GM23338 (cell line): ENCODE data around the gene ACAP1. TPM values are rescaled to one million over a fixed set of nuclear protein-coding genes. Genes with fewer than 3 reads are reported as not detected.

Experiments used
- ATAC-seq: fragments of 200-7000 bp; cut with Tn5 transposase; 3 replicates; pipeline ENCODE4 v1.9.1; 2020
- DNase-seq: peaks from one replicate; pipeline ENCODE4 v3.0.0-alpha.2; 2015; ENCODE audit warnings: low spot score
- H2AFZ ChIP-seq: fragments of 200-600 bp; sonication (generic); 2 replicates; pipeline ENCODE4 v1.8.0; 2016; ENCODE audit warnings: antibody characterized with exemption, mild to moderate bottlenecking, moderate library complexity
- H3F3A ChIP-seq: fragments of 200-600 bp; sonication (generic); replicated peaks from 2 replicates; pipeline ENCODE4 v1.8.0; 2017; ENCODE audit warnings: antibody characterized with exemption, mixed run types, low read depth
- H3K27ac ChIP-seq: fragments of 200-600 bp; sonication (generic); 2 replicates; pipeline ENCODE4 v1.6.1; 2016; ENCODE audit warnings: low read depth
- H3K27me3 ChIP-seq: fragments of 200-600 bp; sonication (generic); 2 replicates; pipeline ENCODE4 v1.8.0; 2016; ENCODE audit warnings: mild to moderate bottlenecking, mixed run types, moderate library complexity; ENCODE audit not compliant: insufficient read depth
- H3K36me3 ChIP-seq: fragments of 200-600 bp; sonication (generic); 2 replicates; pipeline ENCODE4 v1.8.0; 2016; ENCODE audit warnings: mild to moderate bottlenecking; ENCODE audit not compliant: insufficient read depth
- H3K4me1 ChIP-seq: fragments of 200-600 bp; sonication (generic); 2 replicates; pipeline ENCODE4 v1.8.0; 2016; ENCODE audit warnings: mild to moderate bottlenecking, moderate library complexity; ENCODE audit not compliant: insufficient read depth
- H3K4me2 ChIP-seq: fragments of 200-600 bp; sonication (generic); 2 replicates; pipeline ENCODE4 v1.7.1; 2017; ENCODE audit warnings: mixed run types
- H3K4me3 ChIP-seq: fragments of 200-600 bp; sonication (generic); 2 replicates; pipeline ENCODE4 v1.6.1; 2016; ENCODE audit warnings: mixed run types
- H3K79me2 ChIP-seq: fragments of 200-600 bp; sonication (generic); replicated peaks from 2 replicates; pipeline ENCODE4 v1.8.0; 2017; ENCODE audit warnings: mild to moderate bottlenecking; ENCODE audit not compliant: insufficient read depth
- H3K9me2 ChIP-seq: fragments of 200-600 bp; sonication (generic); 2 replicates; pipeline ENCODE4 v1.8.0; 2017; ENCODE audit not compliant: insufficient read depth
- H4K20me1 ChIP-seq: fragments of 200-600 bp; sonication (generic); replicated peaks from 2 replicates; pipeline ENCODE4 v1.8.0; 2017; ENCODE audit warnings: mild to moderate bottlenecking; ENCODE audit not compliant: insufficient read depth
- H3K27ac Mint-ChIP-seq: 2 replicates; pipeline ENCODE4 v1.8.0; 2020; ENCODE audit warnings: inconsistent platforms, mild to moderate bottlenecking, moderate library complexity, mixed read lengths
- H3K27me3 Mint-ChIP-seq: 3 replicates; pipeline ENCODE4 v1.8.0; 2022; ENCODE audit warnings: low read depth, mild to moderate bottlenecking, moderate library complexity, mixed read lengths, inconsistent platforms; ENCODE audit not compliant: insufficient read depth, poor library complexity
- H3K36me3 Mint-ChIP-seq: 3 replicates; pipeline ENCODE4 v1.8.0; 2021; ENCODE audit warnings: low read depth, mild to moderate bottlenecking, inconsistent platforms, moderate library complexity, mixed read lengths
- H3K4me1 Mint-ChIP-seq: 3 replicates; pipeline ENCODE4 v1.8.0; 2020; ENCODE audit warnings: mild to moderate bottlenecking, inconsistent platforms, mixed read lengths
- H3K4me3 Mint-ChIP-seq: 3 replicates; pipeline ENCODE4 v1.8.0; 2021; ENCODE audit warnings: moderate library complexity, mild to moderate bottlenecking, inconsistent platforms, mixed read lengths
- H3K9me3 Mint-ChIP-seq: 3 replicates; pipeline ENCODE4 v1.8.0; 2020; ENCODE audit warnings: moderate library complexity, mild to moderate bottlenecking, inconsistent platforms, mixed read lengths
- CREB1 ChIP-seq: fragments of 250-450 bp; sonication (Bioruptor Pico); IDR thresholded peaks from 2 replicates; pipeline ENCODE4 v1.5.0; 2020; ENCODE audit warnings: low read depth, mild to moderate bottlenecking, moderate library complexity
- EZH2 ChIP-seq: fragments of 200-600 bp; sonication (generic); IDR thresholded peaks from one replicate; pipeline ENCODE4 v1.8.0; 2017; ENCODE audit warnings: antibody characterized with exemption, mild to moderate bottlenecking, low read depth; ENCODE audit not compliant: unreplicated experiment
- EZH2phosphoT487 ChIP-seq: fragments of 200-600 bp; sonication (generic); IDR thresholded peaks from one replicate; pipeline ENCODE4 v1.8.1; 2018; ENCODE audit warnings: antibody characterized with exemption; ENCODE audit not compliant: unreplicated experiment
- JUNB ChIP-seq: IDR thresholded peaks from one replicate; pipeline ENCODE4 v1.6.1; 2016; ENCODE audit warnings: antibody characterized with exemption; ENCODE audit not compliant: unreplicated experiment
- NANOG ChIP-seq: IDR thresholded peaks from 2 replicates; pipeline ENCODE4 v1.6.1; 2016; ENCODE audit warnings: antibody characterized with exemption, borderline replicate concordance
- POLR2AphosphoS5 ChIP-seq: IDR thresholded peaks from 2 replicates; pipeline ENCODE4 v1.6.1; 2016; ENCODE audit warnings: antibody characterized with exemption, low read depth
- STAT1 ChIP-seq: IDR thresholded peaks from one replicate; pipeline ENCODE4 v1.6.1; 2016; ENCODE audit warnings: antibody characterized with exemption; ENCODE audit not compliant: unreplicated experiment
- ZNF114 ChIP-seq: fragments of 250-450 bp; sonication (Bioruptor Pico); IDR thresholded peaks from 2 replicates; pipeline ENCODE4 v1.5.0; 2020; ENCODE audit warnings: mild to moderate bottlenecking, moderate library complexity
- ZNF331 ChIP-seq: fragments of 250-450 bp; sonication (Bioruptor Pico); IDR thresholded peaks from 2 replicates; pipeline ENCODE4 v1.5.0; 2020; ENCODE audit warnings: low read depth, mild to moderate bottlenecking, moderate library complexity
- polyA plus RNA-seq: library from polyadenylated mRNA; unstranded; fragments of >200 nt; fragmentation: Nextera tagmentation; extraction: Ambion mirVana; gene quantifications from 2 replicates; pipeline ENCODE4 v1.2.1, GENCODE V29; 2016
- total RNA-seq: library from RNA; depleted of rRNA; stranded (reverse); fragments of >200 nt; shearing (Covaris generic); gene quantifications from 2 replicates; pipeline ENCODE4 v1.2.3, GENCODE V29; 2014
- TF ChIP-seq, protein P1 (sequence below): IDR thresholded peaks from 2 replicates; pipeline ENCODE4 v1.6.1; 2016; ENCODE audit warnings: antibody characterized with exemption
- TF ChIP-seq, protein P2 (sequence below): IDR thresholded peaks from one replicate; pipeline ENCODE4 v1.6.1; 2018; ENCODE audit warnings: antibody characterized with exemption; ENCODE audit not compliant: unreplicated experiment
- TF ChIP-seq, protein P3 (sequence below): fragments of 250-450 bp; sonication (Bioruptor Pico); IDR thresholded peaks from 2 replicates; pipeline ENCODE4 v1.5.0; 2020; ENCODE audit warnings: mild to moderate bottlenecking, moderate library complexity
- TF ChIP-seq, protein P4 (sequence below), 2 experiments: fragments of 200-600 bp in 1 of 2; sonication (generic) in 1 of 2; conservative IDR thresholded peaks; 2 replicates each; pipeline versions ENCODE4 v1.5.1 to v1.6.1; 2016 to 2017; ENCODE audit warnings: antibody characterized with exemption in 2 of 2, low read depth in 2 of 2, mild to moderate bottlenecking in 2 of 2, moderate library complexity in 1 of 2

The ACAP1 gene
- total and polyA plus RNA-seq, 2 experiments from 2014 or later = 30.7 to 40.1 TPM

DNA sequence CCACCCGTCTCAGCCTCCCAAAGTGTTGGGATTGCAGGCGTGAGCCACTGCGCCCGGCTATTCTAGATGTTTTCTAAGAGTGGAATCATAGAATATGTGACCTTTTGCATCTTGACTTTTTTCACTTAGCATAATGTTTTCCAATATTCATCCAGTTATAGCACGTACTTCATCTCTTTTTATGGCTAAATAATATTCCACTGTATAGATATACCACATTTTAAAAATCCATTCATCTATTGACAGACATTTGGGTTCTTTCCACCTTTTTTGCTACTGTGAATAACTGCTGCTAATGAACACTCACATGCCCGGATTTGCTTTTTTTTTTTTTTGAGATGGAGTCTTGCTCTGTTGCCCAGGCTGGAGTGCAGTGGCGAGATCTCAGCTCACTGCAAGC is 32.1 kb upstream of the ACAP1 start:
- no peak overlapping the region; the same call in 2 of the 3 replicates for H3K4me3 Mint-ChIP-seq
- no peak overlapping the region for H3K27ac Mint-ChIP-seq
- H3K27me3 Mint-ChIP-seq = peaks cover 23% of the 10 kb centered on the region

More for the DNA sequence above, 32.1 kb upstream of the ACAP1 start:
- ATAC-seq (no peak), DNase-seq (no peak)
- TF ChIP-seq, protein P1, sequence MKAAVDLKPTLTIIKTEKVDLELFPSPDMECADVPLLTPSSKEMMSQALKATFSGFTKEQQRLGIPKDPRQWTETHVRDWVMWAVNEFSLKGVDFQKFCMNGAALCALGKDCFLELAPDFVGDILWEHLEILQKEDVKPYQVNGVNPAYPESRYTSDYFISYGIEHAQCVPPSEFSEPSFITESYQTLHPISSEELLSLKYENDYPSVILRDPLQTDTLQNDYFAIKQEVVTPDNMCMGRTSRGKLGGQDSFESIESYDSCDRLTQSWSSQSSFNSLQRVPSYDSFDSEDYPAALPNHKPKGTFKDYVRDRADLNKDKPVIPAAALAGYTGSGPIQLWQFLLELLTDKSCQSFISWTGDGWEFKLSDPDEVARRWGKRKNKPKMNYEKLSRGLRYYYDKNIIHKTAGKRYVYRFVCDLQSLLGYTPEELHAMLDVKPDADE = no peak
- TF ChIP-seq, protein P2, sequence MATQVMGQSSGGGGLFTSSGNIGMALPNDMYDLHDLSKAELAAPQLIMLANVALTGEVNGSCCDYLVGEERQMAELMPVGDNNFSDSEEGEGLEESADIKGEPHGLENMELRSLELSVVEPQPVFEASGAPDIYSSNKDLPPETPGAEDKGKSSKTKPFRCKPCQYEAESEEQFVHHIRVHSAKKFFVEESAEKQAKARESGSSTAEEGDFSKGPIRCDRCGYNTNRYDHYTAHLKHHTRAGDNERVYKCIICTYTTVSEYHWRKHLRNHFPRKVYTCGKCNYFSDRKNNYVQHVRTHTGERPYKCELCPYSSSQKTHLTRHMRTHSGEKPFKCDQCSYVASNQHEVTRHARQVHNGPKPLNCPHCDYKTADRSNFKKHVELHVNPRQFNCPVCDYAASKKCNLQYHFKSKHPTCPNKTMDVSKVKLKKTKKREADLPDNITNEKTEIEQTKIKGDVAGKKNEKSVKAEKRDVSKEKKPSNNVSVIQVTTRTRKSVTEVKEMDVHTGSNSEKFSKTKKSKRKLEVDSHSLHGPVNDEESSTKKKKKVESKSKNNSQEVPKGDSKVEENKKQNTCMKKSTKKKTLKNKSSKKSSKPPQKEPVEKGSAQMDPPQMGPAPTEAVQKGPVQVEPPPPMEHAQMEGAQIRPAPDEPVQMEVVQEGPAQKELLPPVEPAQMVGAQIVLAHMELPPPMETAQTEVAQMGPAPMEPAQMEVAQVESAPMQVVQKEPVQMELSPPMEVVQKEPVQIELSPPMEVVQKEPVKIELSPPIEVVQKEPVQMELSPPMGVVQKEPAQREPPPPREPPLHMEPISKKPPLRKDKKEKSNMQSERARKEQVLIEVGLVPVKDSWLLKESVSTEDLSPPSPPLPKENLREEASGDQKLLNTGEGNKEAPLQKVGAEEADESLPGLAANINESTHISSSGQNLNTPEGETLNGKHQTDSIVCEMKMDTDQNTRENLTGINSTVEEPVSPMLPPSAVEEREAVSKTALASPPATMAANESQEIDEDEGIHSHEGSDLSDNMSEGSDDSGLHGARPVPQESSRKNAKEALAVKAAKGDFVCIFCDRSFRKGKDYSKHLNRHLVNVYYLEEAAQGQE = no peak
- no peak for TF ChIP-seq ZNF114 (CRISPR knock-in tag)
- no peak for TF ChIP-seq JUNB
- no peak for TF ChIP-seq CREB1 (CRISPR knock-in tag)
- TF ChIP-seq, protein P3, sequence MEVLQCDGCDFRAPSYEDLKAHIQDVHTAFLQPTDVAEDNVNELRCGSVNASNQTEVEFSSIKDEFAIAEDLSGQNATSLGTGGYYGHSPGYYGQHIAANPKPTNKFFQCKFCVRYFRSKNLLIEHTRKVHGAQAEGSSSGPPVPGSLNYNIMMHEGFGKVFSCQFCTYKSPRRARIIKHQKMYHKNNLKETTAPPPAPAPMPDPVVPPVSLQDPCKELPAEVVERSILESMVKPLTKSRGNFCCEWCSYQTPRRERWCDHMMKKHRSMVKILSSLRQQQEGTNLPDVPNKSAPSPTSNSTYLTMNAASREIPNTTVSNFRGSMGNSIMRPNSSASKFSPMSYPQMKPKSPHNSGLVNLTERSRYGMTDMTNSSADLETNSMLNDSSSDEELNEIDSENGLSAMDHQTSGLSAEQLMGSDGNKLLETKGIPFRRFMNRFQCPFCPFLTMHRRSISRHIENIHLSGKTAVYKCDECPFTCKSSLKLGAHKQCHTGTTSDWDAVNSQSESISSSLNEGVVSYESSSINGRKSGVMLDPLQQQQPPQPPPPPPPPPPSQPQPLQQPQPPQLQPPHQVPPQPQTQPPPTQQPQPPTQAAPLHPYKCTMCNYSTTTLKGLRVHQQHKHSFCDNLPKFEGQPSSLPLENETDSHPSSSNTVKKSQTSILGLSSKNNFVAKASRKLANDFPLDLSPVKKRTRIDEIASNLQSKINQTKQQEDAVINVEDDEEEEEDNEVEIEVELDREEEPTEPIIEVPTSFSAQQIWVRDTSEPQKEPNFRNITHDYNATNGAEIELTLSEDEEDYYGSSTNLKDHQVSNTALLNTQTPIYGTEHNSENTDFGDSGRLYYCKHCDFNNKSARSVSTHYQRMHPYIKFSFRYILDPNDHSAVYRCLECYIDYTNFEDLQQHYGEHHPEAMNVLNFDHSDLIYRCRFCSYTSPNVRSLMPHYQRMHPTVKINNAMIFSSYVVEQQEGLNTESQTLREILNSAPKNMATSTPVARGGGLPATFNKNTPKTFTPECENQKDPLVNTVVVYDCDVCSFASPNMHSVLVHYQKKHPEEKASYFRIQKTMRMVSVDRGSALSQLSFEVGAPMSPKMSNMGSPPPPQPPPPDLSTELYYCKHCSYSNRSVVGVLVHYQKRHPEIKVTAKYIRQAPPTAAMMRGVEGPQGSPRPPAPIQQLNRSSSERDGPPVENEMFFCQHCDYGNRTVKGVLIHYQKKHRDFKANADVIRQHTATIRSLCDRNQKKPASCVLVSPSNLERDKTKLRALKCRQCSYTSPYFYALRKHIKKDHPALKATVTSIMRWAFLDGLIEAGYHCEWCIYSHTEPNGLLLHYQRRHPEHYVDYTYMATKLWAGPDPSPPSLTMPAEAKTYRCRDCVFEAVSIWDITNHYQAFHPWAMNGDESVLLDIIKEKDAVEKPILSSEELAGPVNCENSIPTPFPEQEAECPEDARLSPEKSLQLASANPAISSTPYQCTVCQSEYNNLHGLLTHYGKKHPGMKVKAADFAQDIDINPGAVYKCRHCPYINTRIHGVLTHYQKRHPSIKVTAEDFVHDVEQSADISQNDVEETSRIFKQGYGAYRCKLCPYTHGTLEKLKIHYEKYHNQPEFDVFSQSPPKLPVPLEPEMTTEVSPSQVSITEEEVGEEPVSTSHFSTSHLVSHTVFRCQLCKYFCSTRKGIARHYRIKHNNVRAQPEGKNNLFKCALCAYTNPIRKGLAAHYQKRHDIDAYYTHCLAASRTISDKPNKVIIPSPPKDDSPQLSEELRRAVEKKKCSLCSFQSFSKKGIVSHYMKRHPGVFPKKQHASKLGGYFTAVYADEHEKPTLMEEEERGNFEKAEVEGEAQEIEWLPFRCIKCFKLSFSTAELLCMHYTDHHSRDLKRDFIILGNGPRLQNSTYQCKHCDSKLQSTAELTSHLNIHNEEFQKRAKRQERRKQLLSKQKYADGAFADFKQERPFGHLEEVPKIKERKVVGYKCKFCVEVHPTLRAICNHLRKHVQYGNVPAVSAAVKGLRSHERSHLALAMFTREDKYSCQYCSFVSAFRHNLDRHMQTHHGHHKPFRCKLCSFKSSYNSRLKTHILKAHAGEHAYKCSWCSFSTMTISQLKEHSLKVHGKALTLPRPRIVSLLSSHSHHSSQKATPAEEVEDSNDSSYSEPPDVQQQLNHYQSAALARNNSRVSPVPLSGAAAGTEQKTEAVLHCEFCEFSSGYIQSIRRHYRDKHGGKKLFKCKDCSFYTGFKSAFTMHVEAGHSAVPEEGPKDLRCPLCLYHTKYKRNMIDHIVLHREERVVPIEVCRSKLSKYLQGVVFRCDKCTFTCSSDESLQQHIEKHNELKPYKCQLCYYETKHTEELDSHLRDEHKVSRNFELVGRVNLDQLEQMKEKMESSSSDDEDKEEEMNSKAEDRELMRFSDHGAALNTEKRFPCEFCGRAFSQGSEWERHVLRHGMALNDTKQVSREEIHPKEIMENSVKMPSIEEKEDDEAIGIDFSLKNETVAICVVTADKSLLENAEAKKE (CRISPR knock-in tag) = no peak
- no peak for TF ChIP-seq STAT1
- TF ChIP-seq ZNF331 = no peak
- TF ChIP-seq EZH2 = no peak
- no peak for TF ChIP-seq POLR2AphosphoS5
- no peak for TF ChIP-seq EZH2phosphoT487
- TF ChIP-seq NANOG = no peak
- TF ChIP-seq, protein P4, sequence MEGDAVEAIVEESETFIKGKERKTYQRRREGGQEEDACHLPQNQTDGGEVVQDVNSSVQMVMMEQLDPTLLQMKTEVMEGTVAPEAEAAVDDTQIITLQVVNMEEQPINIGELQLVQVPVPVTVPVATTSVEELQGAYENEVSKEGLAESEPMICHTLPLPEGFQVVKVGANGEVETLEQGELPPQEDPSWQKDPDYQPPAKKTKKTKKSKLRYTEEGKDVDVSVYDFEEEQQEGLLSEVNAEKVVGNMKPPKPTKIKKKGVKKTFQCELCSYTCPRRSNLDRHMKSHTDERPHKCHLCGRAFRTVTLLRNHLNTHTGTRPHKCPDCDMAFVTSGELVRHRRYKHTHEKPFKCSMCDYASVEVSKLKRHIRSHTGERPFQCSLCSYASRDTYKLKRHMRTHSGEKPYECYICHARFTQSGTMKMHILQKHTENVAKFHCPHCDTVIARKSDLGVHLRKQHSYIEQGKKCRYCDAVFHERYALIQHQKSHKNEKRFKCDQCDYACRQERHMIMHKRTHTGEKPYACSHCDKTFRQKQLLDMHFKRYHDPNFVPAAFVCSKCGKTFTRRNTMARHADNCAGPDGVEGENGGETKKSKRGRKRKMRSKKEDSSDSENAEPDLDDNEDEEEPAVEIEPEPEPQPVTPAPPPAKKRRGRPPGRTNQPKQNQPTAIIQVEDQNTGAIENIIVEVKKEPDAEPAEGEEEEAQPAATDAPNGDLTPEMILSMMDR (conservative IDR thresholded peaks at IDR 0.05; ENCODE audit: low read depth in 2 of 2) = no peak
- Histone ChIP-seq H4K20me1 (peaks cover 5% of the 10 kb centered on the region), H3K9me2 (no peaks in the 10 kb centered on the region), H3K4me1 (peaks cover 2% of the 10 kb centered on the region; the same call in 1 of the 2 replicates), H3K27ac (no peak overlapping the region), H3F3A (peaks cover 18% of the 10 kb centered on the region), H3K4me2 (no peak overlapping the region), H3K79me2 (peaks cover 12% of the 10 kb centered on the region), H2AFZ (no peak overlapping the region), H3K4me3 (no peak overlapping the region), H3K27me3 (no peaks in the 10 kb centered on the region; the same call in 1 of the 2 replicates), H3K36me3 (peaks cover under 1% of the 10 kb centered on the region; the same call in 1 of the 2 replicates)
- Mint-ChIP-seq H3K9me3 (peaks cover 6% of the 10 kb centered on the region; the same call in 2 of the 3 replicates), H3K36me3 (peaks cover 9% of the 10 kb centered on the region), H3K4me1 (peaks cover 4% of the 10 kb centered on the region; the same call in 2 of the 3 replicates)
